HepG2 (cell line): ENCODE results near the gene HRH3. TPM values are rescaled to one million over a fixed set of nuclear protein-coding genes. Genes with fewer than 3 reads are reported as not detected.
A peak's percentile ranks its signal among the peaks of the same experiment; 100 is the strongest.

Source experiments
- CSRNP2 ChIP-seq: sonication (generic); formaldehyde crosslinking; conservative IDR thresholded peaks from 2 replicates; pipeline ENCODE4 v1.8.0; 2022; ENCODE audit warnings: low read depth, missing genetic modification reagents
- DMTF1 ChIP-seq: sonication (generic); formaldehyde crosslinking; IDR thresholded peaks from 2 replicates; pipeline ENCODE4 v1.4.0; 2020; ENCODE audit warnings: mild to moderate bottlenecking, missing genetic modification reagents
- SALL2 ChIP-seq: sonication (generic); formaldehyde crosslinking; IDR thresholded peaks from 2 replicates; pipeline ENCODE4 v1.8.1; 2023; ENCODE audit warnings: mild to moderate bottlenecking, missing genetic modification reagents, inconsistent platforms
- SOX6 ChIP-seq, 2 experiments: fragments of 450-650 bp in 1 of 2; sonication (generic) in 1 of 2; formaldehyde crosslinking in 1 of 2; IDR thresholded peaks; 2 replicates each; pipeline versions ENCODE4 v1.4.0 to v1.6.1; 2017 to 2020; ENCODE audit warnings: antibody characterized with exemption in 1 of 2, mild to moderate bottlenecking in 1 of 2, missing genetic modification reagents in 1 of 2
- SPEN ChIP-seq: sonication (generic); formaldehyde crosslinking; IDR thresholded peaks from 2 replicates; pipeline ENCODE4 v1.5.1; 2020; ENCODE audit warnings: low read depth, mild to moderate bottlenecking, missing genetic modification reagents
- TBP ChIP-seq: sonication (generic); formaldehyde crosslinking; IDR thresholded peaks from 2 replicates; pipeline ENCODE4 v1.5.0; 2020; ENCODE audit warnings: missing genetic modification reagents
- ZMYM3 ChIP-seq: sonication (generic); formaldehyde crosslinking; IDR thresholded peaks from 2 replicates; pipeline ENCODE4 v1.5.1; 2020; ENCODE audit warnings: mild to moderate bottlenecking, missing genetic modification reagents
- ZNF501 ChIP-seq: sonication (generic); formaldehyde crosslinking; IDR thresholded peaks from 2 replicates; pipeline ENCODE4 v1.5.1; 2020; ENCODE audit warnings: mild to moderate bottlenecking, moderate library complexity, missing genetic modification reagents
- ZNF550 ChIP-seq: sonication (generic); formaldehyde crosslinking; IDR thresholded peaks from 2 replicates; pipeline ENCODE4 v1.4.0; 2020; ENCODE audit warnings: mild to moderate bottlenecking, missing genetic modification reagents, borderline replicate concordance
- ZNF75D ChIP-seq: sonication (generic); formaldehyde crosslinking; IDR thresholded peaks from 2 replicates; pipeline ENCODE4 v1.8.1; 2023; ENCODE audit warnings: missing genetic modification reagents, mild to moderate bottlenecking, borderline replicate concordance
- polyA plus RNA-seq, 8 experiments: library from polyadenylated mRNA; depleted of rRNA in 3 of 8; stranded (reverse) in 7 of 8; unstranded in 1 of 8; fragments of >200 nt; fragmentation: Illumina TruSeq in 4 of 8; extraction: Trizol in 4 of 8; gene quantifications; 2 replicates each; pipeline versions ENCODE4 v1.2.1 to v1.2.3, GENCODE V29; 2011 to 2016; ENCODE audit warnings: low read depth in 4 of 8, missing spikeins in 1 of 8, mixed read lengths in 1 of 8; ENCODE audit not compliant: insufficient read depth in 1 of 8
- total RNA-seq, 5 experiments: library from RNA; depleted of rRNA; stranded (reverse); fragments of >200 nt; fragmentation: Illumina TruSeq; extraction: Trizol; gene quantifications; 2 replicates each; pipeline ENCODE4 v1.2.3, GENCODE V29; 2016; ENCODE audit warnings: low read depth in 1 of 5
- TF ChIP-seq, protein P1 (sequence below): IDR thresholded peaks from 2 replicates; pipeline ENCODE4 v1.6.1; 2016; ENCODE audit warnings: missing compliant biosample characterization, missing genetic modification reagents, borderline replicate concordance
- TF ChIP-seq, protein P2 (sequence below): sonication (generic); formaldehyde crosslinking; IDR thresholded peaks from 2 replicates; pipeline ENCODE4 v1.9.0; 2022; ENCODE audit warnings: missing genetic modification reagents, mild to moderate bottlenecking, borderline replicate concordance
- TF ChIP-seq, protein P3 (sequence below): sonication (generic); formaldehyde crosslinking; IDR thresholded peaks from 2 replicates; pipeline ENCODE4 v1.4.0; 2020; ENCODE audit warnings: missing genetic modification reagents, borderline replicate concordance
- TF ChIP-seq, protein P4 (sequence below): sonication (generic); formaldehyde crosslinking; conservative IDR thresholded peaks from 2 replicates; pipeline ENCODE4 v1.4.0; 2020; ENCODE audit warnings: missing genetic modification reagents

Gene HRH3
- total and polyA plus RNA-seq, 2 of the 13 experiments (the other 11 are each of a cell fraction or from before 2014, with no cell fraction given) = 0.18 TPM; not detected in 1

DNA sequence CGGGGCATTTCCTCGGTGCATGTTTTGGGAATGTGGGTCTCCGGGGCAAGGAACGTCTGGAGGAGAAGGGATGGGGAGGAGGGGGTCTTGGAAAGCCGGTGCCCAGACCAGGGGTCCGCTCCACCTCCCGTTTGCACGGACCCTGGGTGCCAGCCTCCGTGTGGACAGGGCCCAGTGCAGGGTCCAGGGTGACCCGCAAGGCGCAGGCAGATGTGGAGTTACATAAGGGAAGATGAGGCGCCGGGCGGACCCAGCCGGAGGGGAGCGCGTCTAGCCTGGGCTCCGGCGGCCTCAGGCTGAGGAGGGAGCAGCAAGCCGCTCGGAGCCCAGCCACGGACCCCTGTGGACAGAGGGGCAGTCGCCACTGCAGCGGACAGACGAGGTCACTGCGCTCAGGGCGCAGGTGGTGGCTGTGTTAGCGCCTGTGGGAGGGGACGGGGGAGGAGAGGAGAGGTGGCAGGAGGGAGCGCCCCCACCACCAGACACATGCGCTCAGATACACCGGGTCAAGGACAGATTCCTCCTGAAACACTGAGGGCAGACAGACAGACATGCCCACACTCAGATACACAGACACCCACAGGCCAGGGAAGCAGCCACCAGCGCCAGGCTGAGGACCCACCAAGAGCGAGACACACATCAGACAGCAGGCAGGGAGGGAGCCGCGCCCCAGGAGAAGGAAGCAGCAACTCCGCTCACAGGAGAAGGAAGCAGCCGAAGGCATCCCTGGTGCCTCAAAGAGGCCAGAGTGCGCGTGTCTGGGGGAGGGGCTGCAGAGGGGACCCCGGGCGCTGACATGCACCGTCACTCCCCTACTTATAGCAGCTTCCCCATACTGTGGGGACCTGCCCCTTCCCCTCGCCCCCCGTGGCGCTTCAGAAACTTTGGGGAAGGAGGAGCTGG is 839 bp upstream of the HRH3 start (continued):
- TF ChIP-seq, protein P1, sequence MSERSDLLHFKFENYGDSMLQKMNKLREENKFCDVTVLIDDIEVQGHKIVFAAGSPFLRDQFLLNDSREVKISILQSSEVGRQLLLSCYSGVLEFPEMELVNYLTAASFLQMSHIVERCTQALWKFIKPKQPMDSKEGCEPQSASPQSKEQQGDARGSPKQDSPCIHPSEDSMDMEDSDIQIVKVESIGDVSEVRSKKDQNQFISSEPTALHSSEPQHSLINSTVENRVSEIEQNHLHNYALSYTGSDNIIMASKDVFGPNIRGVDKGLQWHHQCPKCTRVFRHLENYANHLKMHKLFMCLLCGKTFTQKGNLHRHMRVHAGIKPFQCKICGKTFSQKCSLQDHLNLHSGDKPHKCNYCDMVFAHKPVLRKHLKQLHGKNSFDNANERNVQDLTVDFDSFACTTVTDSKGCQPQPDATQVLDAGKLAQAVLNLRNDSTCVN (CRISPR knock-in tag) = no peak
- TF ChIP-seq, protein P2, sequence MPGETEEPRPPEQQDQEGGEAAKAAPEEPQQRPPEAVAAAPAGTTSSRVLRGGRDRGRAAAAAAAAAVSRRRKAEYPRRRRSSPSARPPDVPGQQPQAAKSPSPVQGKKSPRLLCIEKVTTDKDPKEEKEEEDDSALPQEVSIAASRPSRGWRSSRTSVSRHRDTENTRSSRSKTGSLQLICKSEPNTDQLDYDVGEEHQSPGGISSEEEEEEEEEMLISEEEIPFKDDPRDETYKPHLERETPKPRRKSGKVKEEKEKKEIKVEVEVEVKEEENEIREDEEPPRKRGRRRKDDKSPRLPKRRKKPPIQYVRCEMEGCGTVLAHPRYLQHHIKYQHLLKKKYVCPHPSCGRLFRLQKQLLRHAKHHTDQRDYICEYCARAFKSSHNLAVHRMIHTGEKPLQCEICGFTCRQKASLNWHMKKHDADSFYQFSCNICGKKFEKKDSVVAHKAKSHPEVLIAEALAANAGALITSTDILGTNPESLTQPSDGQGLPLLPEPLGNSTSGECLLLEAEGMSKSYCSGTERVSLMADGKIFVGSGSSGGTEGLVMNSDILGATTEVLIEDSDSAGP (CRISPR knock-in tag) = peak; percentile 52; the same call in 1 of the 2 replicates
- TF ChIP-seq, protein P3, sequence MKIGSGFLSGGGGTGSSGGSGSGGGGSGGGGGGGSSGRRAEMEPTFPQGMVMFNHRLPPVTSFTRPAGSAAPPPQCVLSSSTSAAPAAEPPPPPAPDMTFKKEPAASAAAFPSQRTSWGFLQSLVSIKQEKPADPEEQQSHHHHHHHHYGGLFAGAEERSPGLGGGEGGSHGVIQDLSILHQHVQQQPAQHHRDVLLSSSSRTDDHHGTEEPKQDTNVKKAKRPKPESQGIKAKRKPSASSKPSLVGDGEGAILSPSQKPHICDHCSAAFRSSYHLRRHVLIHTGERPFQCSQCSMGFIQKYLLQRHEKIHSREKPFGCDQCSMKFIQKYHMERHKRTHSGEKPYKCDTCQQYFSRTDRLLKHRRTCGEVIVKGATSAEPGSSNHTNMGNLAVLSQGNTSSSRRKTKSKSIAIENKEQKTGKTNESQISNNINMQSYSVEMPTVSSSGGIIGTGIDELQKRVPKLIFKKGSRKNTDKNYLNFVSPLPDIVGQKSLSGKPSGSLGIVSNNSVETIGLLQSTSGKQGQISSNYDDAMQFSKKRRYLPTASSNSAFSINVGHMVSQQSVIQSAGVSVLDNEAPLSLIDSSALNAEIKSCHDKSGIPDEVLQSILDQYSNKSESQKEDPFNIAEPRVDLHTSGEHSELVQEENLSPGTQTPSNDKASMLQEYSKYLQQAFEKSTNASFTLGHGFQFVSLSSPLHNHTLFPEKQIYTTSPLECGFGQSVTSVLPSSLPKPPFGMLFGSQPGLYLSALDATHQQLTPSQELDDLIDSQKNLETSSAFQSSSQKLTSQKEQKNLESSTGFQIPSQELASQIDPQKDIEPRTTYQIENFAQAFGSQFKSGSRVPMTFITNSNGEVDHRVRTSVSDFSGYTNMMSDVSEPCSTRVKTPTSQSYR (CRISPR knock-in tag) = no peak
- TF ChIP-seq SPEN (CRISPR knock-in tag) (no peak), CSRNP2 (CRISPR knock-in tag) (0 out of 2 replicates have a peak, but pooled peaks have one; percentile 3), SALL2 (CRISPR knock-in tag) (no peak), ZNF501 (no peak), SOX6 (IDR thresholded peaks at IDR 0.05) (no peak), SOX6 (CRISPR knock-in tag; IDR thresholded peaks at IDR 0.05) (no peak), DMTF1 (CRISPR knock-in tag) (no peak), ZMYM3 (CRISPR knock-in tag) (peak; percentile 25; the same call in 1 of the 2 replicates), ZNF550 (0 out of 2 replicates have a peak, but pooled peaks have one; percentile 47), TBP (CRISPR knock-in tag) (no peak), ZNF75D (CRISPR knock-in tag) (0 out of 2 replicates have a peak, but pooled peaks have one; percentile 11)
- TF ChIP-seq, protein P4, sequence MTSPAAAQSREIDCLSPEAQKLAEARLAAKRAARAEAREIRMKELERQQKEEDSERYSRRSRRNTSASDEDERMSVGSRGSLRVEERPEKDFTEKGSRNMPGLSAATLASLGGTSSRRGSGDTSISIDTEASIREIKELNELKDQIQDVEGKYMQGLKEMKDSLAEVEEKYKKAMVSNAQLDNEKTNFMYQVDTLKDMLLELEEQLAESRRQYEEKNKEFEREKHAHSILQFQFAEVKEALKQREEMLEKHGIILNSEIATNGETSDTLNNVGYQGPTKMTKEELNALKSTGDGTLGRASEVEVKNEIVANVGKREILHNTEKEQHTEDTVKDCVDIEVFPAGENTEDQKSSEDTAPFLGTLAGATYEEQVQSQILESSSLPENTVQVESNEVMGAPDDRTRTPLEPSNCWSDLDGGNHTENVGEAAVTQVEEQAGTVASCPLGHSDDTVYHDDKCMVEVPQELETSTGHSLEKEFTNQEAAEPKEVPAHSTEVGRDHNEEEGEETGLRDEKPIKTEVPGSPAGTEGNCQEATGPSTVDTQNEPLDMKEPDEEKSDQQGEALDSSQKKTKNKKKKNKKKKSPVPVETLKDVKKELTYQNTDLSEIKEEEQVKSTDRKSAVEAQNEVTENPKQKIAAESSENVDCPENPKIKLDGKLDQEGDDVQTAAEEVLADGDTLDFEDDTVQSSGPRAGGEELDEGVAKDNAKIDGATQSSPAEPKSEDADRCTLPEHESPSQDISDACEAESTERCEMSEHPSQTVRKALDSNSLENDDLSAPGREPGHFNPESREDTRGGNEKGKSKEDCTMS (CRISPR knock-in tag) = no peak
